Activated CD4-positive, alpha-beta T cell treated with anti-CD3 and anti-CD28 coated beads, Interleukin-2, Interleukin-4, amounts not matched to agents 100 ng/mL and 50 ng/mL, durations not matched to agents 16 hours and 8 hours (primary cell): Measurements from ENCODE around the gene FST.

Source experiments
- DNase-seq: peaks from one replicate; pipeline ENCODE4 v3.0.0-alpha.2; 2020; ENCODE audit warnings: low spot score

Gene FST

GRCh38 chr5:53475320-53475719 lies 5.1 kb upstream of the FST start:
- no peak for DNase-seq

GRCh38 chr5:53476019-53476418 lies 4.4 kb upstream of the FST start:
- no peak for DNase-seq

GRCh38 chr5:53476531-53477480 lies 3.6 kb upstream of the FST start:
- DNase-seq = no peak

DNA sequence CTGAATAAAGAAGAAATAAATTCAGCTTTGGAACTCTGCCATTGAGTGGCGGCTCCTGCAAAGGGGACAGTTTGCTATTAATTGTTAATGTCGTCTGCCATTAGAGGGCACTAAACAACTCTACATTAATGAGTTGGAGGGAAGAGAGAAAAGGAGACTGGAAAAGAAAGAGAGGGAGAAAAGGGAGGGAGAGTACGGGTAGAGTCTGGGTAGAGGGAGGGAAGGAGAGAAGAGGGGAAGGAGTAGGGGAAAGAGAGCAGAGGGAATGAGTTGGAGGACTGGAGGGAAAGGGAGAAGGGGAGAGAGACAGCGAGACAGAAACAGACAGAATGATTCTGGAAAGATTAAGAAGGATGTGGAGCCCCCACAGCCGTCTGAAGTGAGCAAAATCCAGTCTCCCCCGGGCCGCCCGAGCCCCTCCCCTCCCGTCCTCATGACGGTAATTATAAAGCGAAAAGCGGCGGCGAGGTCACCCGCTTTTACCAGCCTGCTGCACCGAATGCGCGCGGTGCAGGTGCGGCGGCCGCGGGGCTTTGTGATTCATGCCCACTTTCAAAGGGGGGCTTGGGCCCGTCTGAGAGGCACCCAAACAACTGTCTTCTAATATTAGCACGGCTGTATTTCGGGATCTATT lies 1.9 kb upstream of the FST start:
- peak; percentile 30 for DNase-seq

DNA sequence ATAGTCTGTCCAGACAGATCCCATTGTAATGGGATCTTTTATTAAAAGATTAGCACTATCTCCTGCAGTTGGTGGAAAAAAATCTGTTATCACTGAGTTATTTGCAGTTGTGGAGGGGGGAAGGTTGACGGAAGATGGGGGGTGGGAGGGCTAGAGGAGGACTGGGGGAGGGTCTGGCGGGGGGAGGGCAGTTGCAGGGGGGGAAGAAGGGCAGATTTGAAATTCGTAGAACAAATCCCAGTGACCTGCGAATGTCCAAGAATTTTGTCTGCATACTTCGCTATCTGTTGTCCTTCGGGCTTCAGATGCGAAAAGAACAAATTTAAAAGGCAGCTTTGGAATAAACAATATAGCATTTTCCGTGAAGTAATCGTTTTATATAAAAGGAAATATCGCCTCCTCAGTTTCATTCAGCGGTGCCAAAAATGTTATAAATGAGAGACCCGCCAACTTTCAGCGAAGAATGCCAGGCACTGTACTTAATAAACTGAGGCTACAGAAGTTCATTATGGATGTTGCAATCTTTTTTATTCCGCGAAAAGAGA lies 1.3 kb upstream of the FST start:
- DNase-seq = no peak

DNA sequence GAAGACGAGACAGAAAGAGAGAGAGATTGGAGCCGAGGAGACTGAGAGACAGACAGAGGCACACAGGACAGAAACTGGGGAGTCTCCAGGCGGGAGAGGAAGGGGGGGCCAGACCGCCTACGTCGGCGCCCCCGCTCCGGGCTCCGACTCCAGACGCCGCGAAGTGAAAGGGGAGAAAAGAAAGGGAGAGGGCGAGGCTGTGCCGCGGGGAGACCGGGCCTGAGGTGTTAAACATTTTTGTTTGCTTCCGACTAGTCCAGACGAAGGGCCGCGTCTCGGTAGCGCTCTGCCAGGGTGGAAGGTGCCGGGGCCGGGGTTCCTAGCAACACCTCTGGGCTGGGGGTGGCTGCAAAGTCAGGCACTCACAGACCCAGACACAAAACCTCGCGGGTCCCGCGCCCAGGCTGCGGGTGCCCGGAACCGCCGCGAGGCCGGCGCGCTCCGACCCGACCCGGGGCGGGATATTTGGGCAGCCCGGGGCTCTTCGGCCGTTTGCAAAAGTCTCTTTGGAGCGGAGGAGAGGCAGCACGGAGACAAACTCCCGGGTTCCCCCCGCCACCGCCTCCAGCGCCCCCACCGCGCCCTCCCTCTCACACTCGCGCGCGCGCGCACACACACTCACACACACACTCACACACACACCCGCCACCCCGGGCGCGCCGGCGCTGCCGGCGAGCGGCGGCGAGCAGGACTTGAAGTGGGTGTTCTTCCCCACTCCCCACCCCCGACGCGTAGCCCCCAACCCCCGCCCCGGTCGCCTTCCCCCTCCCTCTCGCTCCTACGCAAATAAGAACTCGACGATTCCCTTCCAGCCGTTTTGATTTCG lies 626 bp upstream of the FST start:
- DNase-seq = no peak

- no peak for DNase-seq
These were observed 894 bp downstream of the FST start for GRCh38 chr5:53481159-53481886.

- DNase-seq = peak; percentile 66
These were observed 1.7 kb downstream of the FST start for GRCh38 chr5:53481887-53482716.

GRCh38 chr5:53482717-53483638 lies 2.5 kb downstream of the FST start:
- no peak for DNase-seq

DNA sequence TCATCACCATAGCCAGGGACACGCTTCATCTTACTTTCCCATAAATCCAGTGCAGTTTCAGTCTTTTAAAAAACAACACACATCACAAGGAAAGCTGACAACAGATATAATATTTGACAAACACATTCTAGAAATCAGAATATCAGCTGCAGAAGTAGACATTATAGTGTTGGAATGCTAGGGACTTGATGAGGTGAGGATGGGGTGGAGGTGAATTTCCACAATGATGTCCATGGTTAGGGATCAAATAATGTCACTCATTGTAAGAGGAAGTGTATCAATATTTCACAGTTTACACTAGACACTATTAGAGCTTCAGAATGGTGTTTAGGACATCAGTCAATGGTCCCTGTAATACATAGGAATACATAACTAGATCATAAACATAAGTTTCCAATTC lies 7.0 kb downstream of the FST start:
- DNase-seq = no peak

GRCh38 chr5:53488195-53488722 lies 7.8 kb downstream of the FST start:
- DNase-seq = no peak

DNA sequence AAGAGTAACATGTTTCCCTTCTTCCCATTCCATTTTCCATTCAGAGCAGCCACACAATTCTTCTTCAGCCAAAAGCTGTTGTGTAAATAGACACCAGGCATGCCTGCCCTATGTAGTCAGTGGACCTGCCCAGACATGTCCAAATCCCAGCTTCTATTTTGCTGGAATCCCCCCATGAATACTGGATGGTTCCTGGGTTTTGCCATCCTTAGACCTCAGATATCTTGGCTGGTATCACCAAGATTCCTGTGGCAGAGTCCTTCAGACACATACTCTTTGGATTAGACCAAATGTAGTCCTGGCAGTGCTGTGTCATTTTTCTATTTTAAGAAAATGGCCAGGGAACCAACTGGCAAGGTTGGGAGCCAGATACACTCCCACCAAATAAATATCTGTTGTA lies 10.3 kb downstream of the FST start:
- DNase-seq = no peak

DNA sequence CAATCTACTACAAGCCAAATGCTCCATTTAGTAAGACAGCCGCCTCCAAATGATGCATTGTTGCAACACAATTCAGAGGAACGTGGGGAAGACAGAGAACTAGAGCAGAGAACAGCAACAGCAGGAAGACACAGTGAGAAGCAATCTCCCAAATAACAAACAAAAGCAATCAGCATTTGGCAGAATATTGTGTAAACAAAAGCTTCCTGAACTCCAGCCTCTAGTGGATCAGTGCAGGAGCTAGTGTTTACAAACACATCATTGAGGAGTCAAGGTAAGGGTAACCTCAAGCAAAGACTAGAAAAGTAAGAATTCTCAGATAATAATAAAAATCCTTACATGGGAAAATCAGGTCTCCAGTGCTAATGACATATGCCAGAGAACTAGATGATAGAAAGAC lies 20.6 kb downstream of the FST start:
- DNase-seq = no peak

- DNase-seq = no peak
These were observed 23.3 kb downstream of the FST start for GRCh38 chr5:53503562-53504218.

DNA sequence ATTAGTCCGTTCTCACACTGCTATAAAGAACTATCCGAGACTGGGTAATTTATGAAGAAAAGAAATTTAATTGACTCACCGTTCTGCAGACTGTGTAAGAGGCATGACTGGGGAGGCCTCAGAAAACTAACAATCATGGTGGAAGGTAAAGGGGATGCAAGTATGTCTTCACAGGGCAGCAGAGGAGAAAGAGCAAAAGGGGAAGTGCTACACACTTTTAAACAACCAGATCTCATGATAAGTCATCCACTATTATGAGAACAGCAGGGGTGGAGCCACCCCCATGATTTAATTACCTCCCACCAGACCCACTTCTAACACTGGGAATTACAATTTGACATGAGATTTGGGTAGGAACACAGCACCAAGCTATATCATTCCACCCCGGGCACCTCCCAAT lies 26.6 kb downstream of the FST start:
- no peak for DNase-seq

GRCh38 chr5:53508125-53508524 lies 27.7 kb downstream of the FST start:
- DNase-seq = no peak

GRCh38 chr5:53512539-53512938 lies 32.1 kb downstream of the FST start:
- DNase-seq = no peak

GRCh38 chr5:53515988-53516387 lies 35.6 kb downstream of the FST start:
- DNase-seq = no peak

DNA sequence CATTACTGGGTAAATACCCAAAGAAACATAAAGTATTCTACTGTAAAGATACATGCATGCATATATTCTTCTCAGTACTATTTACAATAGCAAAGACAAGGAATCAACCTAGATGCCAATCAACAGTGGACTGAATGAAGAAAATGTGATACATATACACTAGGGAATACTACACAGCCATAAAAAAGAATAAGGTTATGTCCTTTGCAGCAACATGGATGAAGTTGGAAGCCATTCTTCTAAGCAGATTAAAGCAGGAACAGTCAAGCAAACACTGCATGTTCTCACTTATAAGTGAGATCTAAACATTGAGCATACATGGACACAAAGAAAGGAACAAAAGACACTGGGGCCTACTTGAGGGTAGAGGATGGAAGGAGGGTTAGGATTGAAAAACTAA lies 40.4 kb downstream of the FST start:
- DNase-seq = no peak
